ENCODE measurements around the gene ATAD3A. TPM values are rescaled to one million over a fixed set of nuclear protein-coding genes. Genes with fewer than 3 reads are reported as not detected.
"Not testable (repeated sequence)": the region's sequence is repeated elsewhere in the genome, so short reads cannot be mapped to it uniquely, and the experiment has no call there.

ATAD3A gene
- total RNA-seq, 2 experiments from 2014 or later, result 17.0 to 19.5 TPM

- H3K27me3 ChIP-seq (ENCODE audit: control insufficient read depth in 1 of 2, insufficient read depth in 2 of 2, low read length in 2 of 2); H3K4me3 ChIP-seq (ENCODE audit: low read length); CTCF ChIA-PET; H3K4me1 Mint-ChIP-seq (ENCODE audit: low read depth); H3K27ac Mint-ChIP-seq; H3K4me1 ChIP-seq (ENCODE audit: insufficient read depth, low read length); H3K9me3 ChIP-seq (ENCODE audit: control insufficient read depth in 1 of 2, insufficient read depth in 1 of 2, low read length in 2 of 2); ATAC-seq (ENCODE audit: poor library complexity); intact Hi-C loops (cut with DNase I, micrococcal nuclease); H3K27me3 Mint-ChIP-seq; H3K9me3 Mint-ChIP-seq; H3K36me3 Mint-ChIP-seq (ENCODE audit: low read depth); DNase-seq; H3K4me3 Mint-ChIP-seq; POLR2A ChIA-PET; H3K27ac ChIP-seq (ENCODE audit: low read depth in 1 of 2, low read length in 2 of 2): not testable (repeated sequence)
- H3K36me3 ChIP-seq (ENCODE audit: insufficient read depth, low read length), result peaks cover 23% of the 10 kb centered on the region
Measured at GRCh38 chr1:1523651-1524050, 11.7 kb downstream of the ATAD3A start.

- H3K4me1 ChIP-seq (ENCODE audit: insufficient read depth, low read length); H3K27ac ChIP-seq (ENCODE audit: low read depth in 1 of 2, low read length in 2 of 2); H3K27me3 ChIP-seq (ENCODE audit: control insufficient read depth in 1 of 2, insufficient read depth in 2 of 2, low read length in 2 of 2); H3K27me3 Mint-ChIP-seq; DNase-seq; H3K4me3 Mint-ChIP-seq; H3K9me3 ChIP-seq (ENCODE audit: control insufficient read depth in 1 of 2, insufficient read depth in 1 of 2, low read length in 2 of 2); H3K4me3 ChIP-seq (ENCODE audit: low read length); H3K4me1 Mint-ChIP-seq (ENCODE audit: low read depth); H3K9me3 Mint-ChIP-seq; ATAC-seq (ENCODE audit: poor library complexity); H3K27ac Mint-ChIP-seq; H3K36me3 Mint-ChIP-seq (ENCODE audit: low read depth); CTCF ChIA-PET; POLR2A ChIA-PET; intact Hi-C loops (cut with DNase I, micrococcal nuclease): not testable (repeated sequence)
- peaks cover 24% of the 10 kb centered on the region for H3K36me3 ChIP-seq (ENCODE audit: insufficient read depth, low read length)
Measured at GRCh38 chr1:1524750-1525383, 12.9 kb downstream of the ATAD3A start.

- H3K27me3 ChIP-seq (ENCODE audit: control insufficient read depth in 1 of 2, insufficient read depth in 2 of 2, low read length in 2 of 2); H3K9me3 Mint-ChIP-seq; H3K4me1 ChIP-seq (ENCODE audit: insufficient read depth, low read length); intact Hi-C loops (cut with DNase I, micrococcal nuclease); H3K27ac Mint-ChIP-seq; H3K27me3 Mint-ChIP-seq; H3K36me3 Mint-ChIP-seq (ENCODE audit: low read depth); POLR2A ChIA-PET; DNase-seq; H3K27ac ChIP-seq (ENCODE audit: low read depth in 1 of 2, low read length in 2 of 2); H3K4me1 Mint-ChIP-seq (ENCODE audit: low read depth); CTCF ChIA-PET; H3K4me3 ChIP-seq (ENCODE audit: low read length); H3K4me3 Mint-ChIP-seq; ATAC-seq (ENCODE audit: poor library complexity): not testable (repeated sequence)
- H3K36me3 ChIP-seq (ENCODE audit: insufficient read depth, low read length), result peaks cover 17% of the 10 kb centered on the region
- H3K9me3 ChIP-seq (ENCODE audit: control insufficient read depth in 1 of 2, insufficient read depth in 1 of 2, low read length in 2 of 2), result peaks cover 0 to 10% of the 10 kb centered on the region in 2 experiments
Measured at GRCh38 chr1:1526476-1526875, 14.5 kb downstream of the ATAD3A start.

GRCh38 chr1:1527092-1527816, 15.3 kb downstream of the ATAD3A start:
- no peak for TF ChIP-seq CTCF (IDR thresholded peaks at IDR 0.05)
- intact Hi-C loops (cut with DNase I, micrococcal nuclease), result no loop called here
- Histone ChIP-seq H3K4me1 (ENCODE audit: insufficient read depth, low read length) (no peaks in the 10 kb centered on the region), H3K36me3 (ENCODE audit: insufficient read depth, low read length) (peaks cover 16% of the 10 kb centered on the region), H3K9me3 (ENCODE audit: control insufficient read depth in 1 of 2, insufficient read depth in 1 of 2, low read length in 2 of 2) (peaks cover 0 to 13% of the 10 kb centered on the region in 2 experiments), H3K27ac (ENCODE audit: low read depth in 1 of 2, low read length in 2 of 2) (no peak overlapping the region), H3K4me3 (ENCODE audit: low read length) (no peak overlapping the region), H3K27me3 (ENCODE audit: control insufficient read depth in 1 of 2, insufficient read depth in 2 of 2, low read length in 2 of 2) (no peaks in the 10 kb centered on the region)
- CTCF ChIA-PET, result no interaction called here
- ATAC-seq (ENCODE audit: poor library complexity), result no peak
- no peak overlapping the region for H3K4me3 Mint-ChIP-seq
- peaks cover 4% of the 10 kb centered on the region for H3K9me3 Mint-ChIP-seq
- POLR2A ChIA-PET, result interaction anchor here (0.6 kb wide), 1 partner anchor 97 kb away, joined by 4 read pairs; no protein-coding TSS in a partner anchor
- no peak overlapping the region for H3K27ac Mint-ChIP-seq
- DNase-seq, result no peak
- no peaks in the 10 kb centered on the region for H3K27me3 Mint-ChIP-seq
- no peaks in the 10 kb centered on the region for H3K4me1 Mint-ChIP-seq (ENCODE audit: low read depth)
- H3K36me3 Mint-ChIP-seq (ENCODE audit: low read depth), result peaks cover 11% of the 10 kb centered on the region

All from CD4-positive, alpha-beta T cell (primary cell).